HG03565 (cell line): ENCODE results near the gene DCD.
"Not testable (repeated sequence)": the region's sequence is repeated elsewhere in the genome, so short reads cannot be mapped to it uniquely, and the experiment has no call there.

Experiments used
- ATAC-seq: cut with Tn5 transposase; IDR thresholded peaks from one replicate; pipeline ENCODE4 v1.9.1; 2021; ENCODE audit warnings: mild to moderate bottlenecking, moderate library complexity; ENCODE audit not compliant: unreplicated experiment

The DCD gene, protein sequence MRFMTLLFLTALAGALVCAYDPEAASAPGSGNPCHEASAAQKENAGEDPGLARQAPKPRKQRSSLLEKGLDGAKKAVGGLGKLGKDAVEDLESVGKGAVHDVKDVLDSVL

DNA sequence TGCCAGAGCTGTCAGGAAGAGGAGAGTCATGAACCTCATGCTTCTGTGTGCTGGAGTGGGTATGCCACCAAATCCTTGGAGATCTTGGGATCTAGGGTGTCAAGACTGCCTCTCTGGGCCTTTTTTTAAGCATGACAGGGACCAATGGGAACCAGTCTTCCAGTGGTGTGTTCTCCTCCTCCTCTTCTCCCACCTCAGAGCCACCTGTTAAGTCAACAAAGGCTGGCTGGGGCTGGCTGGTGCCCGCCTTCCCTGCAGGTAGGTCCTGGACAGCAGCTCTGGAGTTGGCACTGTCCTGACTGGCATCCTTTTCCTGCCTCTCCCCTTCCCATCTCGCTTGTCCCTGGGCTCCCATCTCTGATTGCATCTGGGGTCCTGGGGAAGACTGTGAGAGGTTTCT, at the start of gene DCD:
DCD (minus strand) TSS at position 101 of the 400 bp plus-strand sequence; CDS start at position 39, 62 bp downstream.
- no peak for ATAC-seq

- no peak for ATAC-seq
Measured at GRCh38 chr12:54697851-54698250, 49.7 kb upstream of the DCD start.

DNA sequence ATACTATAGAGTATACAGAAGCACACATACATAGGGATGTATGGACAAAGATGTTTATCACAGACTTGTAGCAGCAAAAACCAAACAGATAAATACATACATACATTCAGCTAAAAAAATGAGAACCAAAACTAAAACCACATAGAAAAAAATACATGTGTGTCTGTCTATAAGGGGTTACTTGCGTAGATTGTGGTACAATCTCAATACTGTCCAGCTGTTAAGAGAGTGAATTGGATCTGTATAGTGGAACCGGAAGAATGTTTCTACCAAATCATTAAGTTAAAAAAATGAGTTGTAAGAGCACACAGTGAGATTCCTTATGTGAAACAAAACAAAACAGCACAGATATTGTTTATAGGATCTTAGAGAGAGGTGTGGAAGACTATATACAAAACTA, 44.2 kb upstream of the DCD start:
- no peak for ATAC-seq

DNA sequence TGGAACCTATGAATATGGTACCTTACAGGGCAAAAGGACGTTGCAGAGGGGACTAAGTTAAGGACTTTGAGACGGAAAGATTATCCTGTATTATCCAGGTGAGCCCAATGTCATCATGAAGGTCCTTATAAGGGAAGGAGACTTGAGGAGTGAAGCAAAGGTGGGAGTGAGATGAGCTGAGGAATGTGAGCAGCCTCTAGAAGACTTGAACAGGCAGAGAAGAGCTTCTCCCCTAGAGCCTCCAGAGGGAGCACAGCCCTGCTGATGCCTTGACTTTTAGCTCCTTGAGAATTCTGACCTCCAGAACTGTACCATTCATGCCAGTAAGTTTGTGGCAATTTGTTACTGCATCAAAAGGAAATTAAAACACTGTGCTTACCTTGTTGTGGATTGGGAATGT, 41.8 kb upstream of the DCD start:
- no peak for ATAC-seq

DNA sequence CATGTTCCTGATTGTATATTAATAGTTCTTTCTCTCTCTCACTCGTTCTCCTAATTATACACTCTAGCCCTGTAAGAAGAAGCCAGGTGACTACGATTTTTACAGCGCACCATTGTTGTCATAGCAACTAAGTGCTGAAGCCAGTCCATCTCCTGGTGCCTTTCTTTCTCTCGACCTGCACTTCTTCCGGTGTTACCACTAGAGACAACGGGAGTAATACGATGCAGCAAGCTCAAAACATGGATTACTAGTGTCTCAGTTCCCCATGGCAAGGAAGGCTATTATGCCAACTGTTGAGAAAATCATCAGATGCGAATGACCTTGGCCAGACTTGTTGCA, 40.8 kb upstream of the DCD start:
- no peak for ATAC-seq

GRCh38 chr12:54688309-54689033, 40.3 kb upstream of the DCD start:
- ATAC-seq: no peak

DNA sequence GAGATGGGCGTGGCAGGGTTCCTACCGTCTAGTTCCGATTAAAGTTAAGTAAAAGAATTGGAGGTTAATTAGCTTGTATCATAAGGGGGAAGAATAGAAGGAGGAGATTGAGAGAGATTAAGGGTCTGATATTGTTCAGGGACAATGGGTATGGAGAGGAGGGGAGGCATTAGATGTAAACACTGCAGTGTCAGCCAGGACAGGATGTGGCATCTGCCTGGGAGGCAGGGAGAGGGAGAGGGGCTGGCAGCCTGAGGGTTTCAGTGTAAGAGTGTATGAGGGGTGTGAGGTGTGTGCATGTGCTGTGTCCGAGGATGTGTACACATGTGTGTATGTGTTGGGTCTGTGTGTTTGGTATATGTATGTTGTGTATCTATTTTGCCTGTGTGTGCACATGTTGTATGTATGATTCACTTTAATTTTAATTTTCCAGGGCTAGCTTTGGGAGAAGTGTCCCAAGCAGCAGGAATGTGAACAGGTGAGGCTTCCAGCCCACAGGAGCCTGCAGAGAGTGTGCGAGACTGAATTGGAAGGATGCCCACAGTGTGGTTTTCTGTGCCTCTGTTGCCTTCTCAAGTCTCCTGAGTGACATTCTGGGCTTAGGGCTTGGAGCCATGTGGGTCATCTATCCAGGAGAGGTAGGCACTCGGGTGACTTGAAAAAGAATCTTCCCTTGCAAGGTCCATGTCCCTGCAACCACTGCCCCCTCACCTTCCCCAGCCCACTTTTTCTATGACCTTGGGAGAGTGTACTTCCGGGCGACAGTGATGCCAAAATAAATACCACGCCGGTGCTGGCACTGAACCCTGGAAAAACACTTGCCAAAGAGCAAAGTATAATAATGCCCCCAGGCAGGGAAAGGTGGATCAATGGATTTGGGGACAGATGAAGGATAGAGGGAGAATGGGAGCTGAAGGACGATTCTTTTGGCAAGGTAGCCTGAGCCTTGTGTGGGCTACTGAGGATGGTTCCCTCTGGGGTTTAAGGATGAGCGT, 36.8 kb upstream of the DCD start:
- no peak for ATAC-seq

- no peak for ATAC-seq
Measured at GRCh38 chr12:54683398-54683797, 35.2 kb upstream of the DCD start.

GRCh38 chr12:54682674-54683073, 34.5 kb upstream of the DCD start:
- ATAC-seq: no peak

DNA sequence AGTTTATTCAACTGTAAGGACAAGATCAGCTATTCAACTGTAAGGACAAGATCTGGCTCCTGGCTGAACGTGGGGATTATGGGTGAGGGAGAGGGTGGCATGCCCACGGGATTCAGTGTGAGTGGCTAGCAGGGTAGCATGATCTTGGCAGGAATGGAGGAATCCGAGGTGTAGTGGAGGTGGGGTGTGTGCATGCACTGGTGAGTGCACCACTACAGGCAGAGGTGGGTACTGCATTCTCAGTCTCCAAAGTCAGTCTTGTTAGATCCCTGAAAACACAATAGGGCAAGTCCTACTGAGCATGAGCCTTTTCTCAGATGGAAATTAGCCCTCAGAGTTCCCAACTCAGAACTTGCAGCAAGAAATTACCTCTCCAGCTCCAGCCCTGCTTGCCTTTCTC, 32.2 kb upstream of the DCD start:
- peak; percentile 68 for ATAC-seq

GRCh38 chr12:54678131-54678530, 30.0 kb upstream of the DCD start:
- ATAC-seq: no peak

DNA sequence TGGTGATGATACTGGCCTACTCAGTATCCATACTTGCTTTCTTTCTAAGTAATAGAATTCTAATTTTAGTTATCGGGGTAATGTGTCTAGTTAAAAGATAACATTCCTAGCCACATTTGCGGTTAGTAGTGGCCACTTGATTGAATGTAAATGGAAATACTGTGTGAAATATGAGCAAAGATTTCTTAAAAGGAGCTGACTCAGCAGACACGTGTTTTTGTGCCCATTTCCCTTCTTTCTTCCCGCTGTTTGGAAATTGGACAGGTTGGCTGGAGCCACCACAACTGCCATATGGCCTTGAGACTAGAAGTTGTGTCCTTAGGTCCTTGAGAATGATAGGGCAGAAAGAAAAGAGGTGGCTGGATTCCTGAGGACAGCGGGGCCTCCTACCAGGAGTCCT, 19.8 kb upstream of the DCD start:
- no peak for ATAC-seq

- no peak for ATAC-seq
Measured at GRCh38 chr12:54666008-54666407, 17.8 kb upstream of the DCD start.

GRCh38 chr12:54665022-54665635, 17.0 kb upstream of the DCD start:
- not testable (repeated sequence) for ATAC-seq

- no peak for ATAC-seq
Measured at GRCh38 chr12:54663603-54664002, 15.4 kb upstream of the DCD start.

GRCh38 chr12:54662026-54662425, 13.9 kb upstream of the DCD start:
- ATAC-seq: no peak

- peak; percentile 47 for ATAC-seq
Measured at GRCh38 chr12:54661048-54661447, 12.9 kb upstream of the DCD start.

GRCh38 chr12:54660320-54660962, 12.3 kb upstream of the DCD start:
- ATAC-seq: no peak

GRCh38 chr12:54658306-54659264, 10.4 kb upstream of the DCD start:
- ATAC-seq: peak; percentile 69

DNA sequence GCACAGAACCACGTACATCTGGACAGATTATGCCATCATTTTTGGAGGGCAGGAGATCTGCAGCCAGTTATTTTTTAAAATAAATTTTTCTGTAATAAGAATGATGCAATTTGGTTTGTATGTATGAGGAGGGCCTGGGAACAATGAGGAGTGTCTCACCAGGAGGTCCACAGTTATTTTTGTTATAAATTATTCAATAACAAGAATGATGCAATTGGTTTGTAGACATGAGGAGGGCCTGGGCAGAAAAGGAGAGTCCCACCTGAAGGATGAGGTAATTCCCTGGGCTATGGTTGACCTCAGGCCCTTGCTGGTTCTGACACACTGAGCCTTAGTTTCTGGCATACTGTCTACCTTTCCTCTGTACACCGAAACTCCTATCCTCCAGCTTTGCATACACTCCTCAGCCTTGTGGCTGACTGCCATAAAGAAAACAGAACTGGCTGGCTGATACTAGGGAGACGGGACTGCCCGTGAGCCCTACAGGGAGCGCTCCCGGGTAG, 9.0 kb upstream of the DCD start:
- ATAC-seq: no peak
